Measurements from ENCODE around the gene RALBP1.

RALBP1 gene

GRCh38 chr18:9513971-9514512 lies 38.7 kb downstream of the RALBP1 start:
- no peak for DNase-seq

GRCh38 chr18:9516437-9517064 lies 41.2 kb downstream of the RALBP1 start:
- peak; percentile 46 for DNase-seq

- no peak for DNase-seq
Observed at GRCh38 chr18:9517869-9518268, 42.6 kb downstream of the RALBP1 start.

- no peak for DNase-seq
Observed at GRCh38 chr18:9519399-9519798, 44.1 kb downstream of the RALBP1 start.

- no peak for DNase-seq
Observed at GRCh38 chr18:9520666-9521065, 45.4 kb downstream of the RALBP1 start.

- DNase-seq: no peak
Observed at GRCh38 chr18:9521770-9522169, 46.5 kb downstream of the RALBP1 start.

- peak; percentile 12 for DNase-seq
Observed at GRCh38 chr18:9522952-9523351, 47.6 kb downstream of the RALBP1 start.

- DNase-seq: no peak
Observed at GRCh38 chr18:9526458-9526857, 51.1 kb downstream of the RALBP1 start.

GRCh38 chr18:9530226-9531009 lies 55.1 kb downstream of the RALBP1 start:
- DNase-seq: no peak

- no peak for DNase-seq
Observed at GRCh38 chr18:9531791-9532410, 56.6 kb downstream of the RALBP1 start.

- DNase-seq: no peak
Observed at GRCh38 chr18:9534844-9535243, 59.5 kb downstream of the RALBP1 start.

- no peak for DNase-seq
Observed at GRCh38 chr18:9535430-9535991, 60.2 kb downstream of the RALBP1 start.

- DNase-seq: no peak
Observed at GRCh38 chr18:9536354-9537152, 61.2 kb downstream of the RALBP1 start.

- no peak for DNase-seq
Observed at GRCh38 chr18:9537677-9538076, 62.4 kb downstream of the RALBP1 start.

GRCh38 chr18:9539283-9539682 lies 64.0 kb downstream of the RALBP1 start:
- DNase-seq: no peak

- no peak for DNase-seq
Observed at GRCh38 chr18:9539938-9540337, 64.6 kb downstream of the RALBP1 start.

GRCh38 chr18:9542924-9543323 lies 67.6 kb downstream of the RALBP1 start:
- DNase-seq: no peak

GRCh38 chr18:9545029-9545428 lies 69.7 kb downstream of the RALBP1 start:
- no peak for DNase-seq

GRCh38 chr18:9546468-9546867 lies 71.2 kb downstream of the RALBP1 start:
- no peak for DNase-seq

- DNase-seq: no peak
Observed at GRCh38 chr18:9547782-9548181, 72.5 kb downstream of the RALBP1 start.

GRCh38 chr18:9549405-9549804 lies 74.1 kb downstream of the RALBP1 start:
- DNase-seq: peak; percentile 28

GRCh38 chr18:9550429-9550828 lies 75.1 kb downstream of the RALBP1 start:
- no peak for DNase-seq

- no peak for DNase-seq
Observed at GRCh38 chr18:9552191-9552590, 76.9 kb downstream of the RALBP1 start.

Measured in COR-L47 (cell line).